GM12864 (cell line): Measurements from ENCODE around the gene SFR1.

Experiments
- DNase-seq: peaks from one replicate; pipeline ENCODE4 v3.0.0-alpha.2; 2011; ENCODE audit warnings: low read depth
- H3K4me3 ChIP-seq: 2 replicates; pipeline ENCODE4 v1.5.1; 2011; ENCODE audit warnings: mild to moderate bottlenecking, low read depth, low read length, control low read depth
- CTCF ChIP-seq: IDR thresholded peaks from 2 replicates; pipeline ENCODE4 v1.5.1; 2011; ENCODE audit warnings: low read depth, mild to moderate bottlenecking, moderate library complexity, low read length, control low read depth, inconsistent platforms; ENCODE audit errors: missing control alignments

The SFR1 gene

DNA sequence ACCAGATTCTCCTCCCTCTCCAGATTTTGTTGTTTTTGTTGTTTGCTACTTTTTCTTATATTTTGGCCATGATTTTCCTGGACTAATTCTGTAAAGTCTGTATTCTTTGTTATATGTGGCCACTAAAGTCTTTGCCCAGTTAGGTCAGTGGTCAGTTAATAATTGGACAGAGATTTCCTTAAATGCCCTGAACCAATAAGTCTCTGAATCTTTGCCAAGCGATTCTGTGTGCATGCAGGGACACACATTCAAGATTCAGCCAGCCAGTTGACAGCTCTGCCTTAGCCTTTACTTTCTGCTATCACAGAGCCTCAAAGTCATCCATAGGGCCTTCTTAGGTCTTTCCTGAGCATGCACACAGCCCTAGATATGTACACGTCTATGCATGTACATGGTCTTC lies 25.3 kb upstream of the SFR1 start:
- H3K4me3 ChIP-seq, result no peak overlapping the region
- DNase-seq, result no peak
- no peak for TF ChIP-seq CTCF

GRCh38 chr10:104098358-104098925 lies 23.5 kb upstream of the SFR1 start:
- TF ChIP-seq CTCF, result no peak
- DNase-seq, result no peak
- H3K4me3 ChIP-seq, result no peak overlapping the region

DNA sequence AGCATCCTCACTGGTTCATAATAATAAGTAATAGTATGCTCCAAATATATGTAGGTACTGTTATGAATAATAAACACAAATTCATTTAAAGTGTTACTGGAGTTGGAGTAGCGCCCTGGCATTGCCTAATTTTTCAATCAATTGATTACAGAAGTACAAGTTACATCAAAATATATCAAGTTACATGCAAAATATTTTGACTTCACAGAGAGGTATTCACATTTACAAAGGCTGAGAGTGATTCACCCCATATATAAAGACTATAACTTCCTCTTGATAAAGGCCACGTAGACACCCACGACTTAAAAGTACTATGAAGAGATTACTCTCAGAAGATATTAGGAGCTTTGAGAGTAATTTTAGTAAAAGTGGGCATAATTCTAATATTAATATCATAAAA lies 22.7 kb upstream of the SFR1 start:
- no peak for DNase-seq
- no peak for TF ChIP-seq CTCF
- H3K4me3 ChIP-seq, result no peak overlapping the region

DNA sequence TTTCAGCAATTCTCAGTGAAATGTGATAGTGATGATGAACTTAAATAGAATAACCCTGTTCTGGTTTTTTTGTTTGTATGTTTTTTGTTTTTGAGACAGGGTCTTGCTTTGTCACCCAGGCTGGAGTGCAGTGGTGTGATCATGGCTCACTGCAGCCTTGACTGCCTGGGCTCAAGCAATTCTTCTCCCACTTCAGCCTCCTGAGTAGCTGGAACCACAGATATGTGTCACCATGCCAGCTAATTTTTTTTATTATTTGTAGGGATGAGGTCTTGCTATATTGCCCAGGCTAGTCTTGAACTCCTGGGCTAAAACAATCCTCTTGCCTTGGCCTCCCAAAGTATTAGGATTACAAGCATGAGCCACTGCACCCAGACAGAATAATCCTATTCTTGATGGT lies 22.0 kb upstream of the SFR1 start:
- no peak for TF ChIP-seq CTCF
- no peak overlapping the region for H3K4me3 ChIP-seq
- DNase-seq, result no peak

DNA sequence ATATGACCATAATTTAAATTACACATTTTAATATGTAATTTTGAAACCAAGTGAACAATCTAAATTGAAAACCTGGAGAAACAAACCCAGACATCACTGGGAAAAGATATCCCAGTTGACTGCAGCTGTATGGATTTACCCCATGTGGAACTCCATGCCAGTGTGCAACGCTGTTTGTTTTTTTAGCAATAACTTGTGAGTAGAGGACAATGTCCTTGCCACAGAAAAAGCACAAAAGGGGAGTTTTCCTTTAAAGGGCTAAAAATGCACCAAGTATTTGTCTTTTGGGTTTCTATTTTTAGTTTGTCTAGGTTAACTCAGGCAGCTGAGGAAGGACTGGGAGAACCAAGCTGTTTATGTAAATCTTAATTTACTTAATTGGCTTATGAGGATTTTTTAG lies 21.2 kb upstream of the SFR1 start:
- no peak for TF ChIP-seq CTCF
- no peak overlapping the region for H3K4me3 ChIP-seq
- no peak for DNase-seq

DNA sequence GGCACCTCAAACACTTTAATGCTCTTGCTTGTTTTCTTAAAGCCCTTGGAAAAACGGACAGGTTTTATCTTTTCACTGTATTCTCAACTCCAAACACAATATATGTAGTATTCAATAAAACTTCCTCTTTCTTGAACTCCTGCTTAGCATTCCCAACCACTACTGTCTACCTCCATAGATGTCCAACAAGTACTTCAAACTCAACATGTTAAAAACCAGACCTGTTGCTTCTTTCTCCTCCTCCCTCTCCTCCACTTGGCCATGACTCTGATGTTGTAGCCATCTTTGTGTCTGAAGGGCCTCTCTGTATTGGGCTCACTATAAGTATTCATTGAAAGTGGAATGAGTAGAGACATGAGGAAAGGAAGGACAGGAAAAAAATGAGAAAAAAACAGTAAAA lies 20.1 kb upstream of the SFR1 start:
- no peak overlapping the region for H3K4me3 ChIP-seq
- no peak for DNase-seq
- TF ChIP-seq CTCF, result no peak

GRCh38 chr10:104103956-104104355 lies 18.0 kb upstream of the SFR1 start:
- no peak overlapping the region for H3K4me3 ChIP-seq
- DNase-seq, result no peak
- no peak for TF ChIP-seq CTCF
